ENCODE data around the gene TTI1. TPM values are rescaled to one million over a fixed set of nuclear protein-coding genes. Genes with fewer than 3 reads are reported as not detected.

The TTI1 gene
- total RNA-seq, 1 donor from 2014 or later = 22.4 TPM

DNA sequence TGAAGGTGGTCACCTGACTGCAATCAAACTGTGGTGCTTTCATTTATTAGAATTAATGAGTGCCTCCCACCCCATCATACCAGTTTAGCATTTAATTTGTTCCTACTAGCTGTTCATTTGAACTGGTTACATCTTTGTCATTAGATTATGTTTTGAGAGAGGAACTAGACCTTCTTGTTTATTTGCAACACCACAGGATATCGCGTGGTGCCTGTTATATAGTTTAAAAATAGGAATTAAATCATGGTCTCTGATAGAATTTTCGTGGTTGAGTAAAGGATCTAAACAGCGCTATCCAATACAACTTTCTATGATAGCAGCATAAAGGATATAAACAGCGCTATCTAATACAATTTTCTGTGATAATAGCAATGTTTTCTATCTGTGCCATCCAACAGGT, 3.1 kb upstream of the TTI1 start:
- H3K27ac ChIP-seq (ENCODE audit: low read depth, low read length) = no peak overlapping the region
- H3K27me3 ChIP-seq (ENCODE audit: control insufficient read depth in 3 of 3, insufficient read depth in 3 of 3, low read length in 3 of 3) = no peaks in the 10 kb centered on the region
- H3K36me3 ChIP-seq (ENCODE audit: control insufficient read depth in 3 of 3, insufficient read depth in 3 of 3, low read length in 3 of 3) = peaks cover 0 to 24% (median 4%) of the 10 kb centered on the region in 3 donors
- H3K4me1 ChIP-seq (ENCODE audit: control insufficient read depth in 3 of 3, insufficient read depth in 3 of 3, low read length in 3 of 3) = peaks cover 37 to 53% (median 37%) of the 10 kb centered on the region in 3 donors
- H3K9ac ChIP-seq (ENCODE audit: low read depth in 1 of 3, low read length in 3 of 3) = no peak overlapping the region
- no peak overlapping the region for H3K4me3 ChIP-seq (ENCODE audit: low read length in 3 of 3)
- no peaks in the 10 kb centered on the region for H3K9me3 ChIP-seq (ENCODE audit: control insufficient read depth in 3 of 3, low read length in 3 of 3)

DNA sequence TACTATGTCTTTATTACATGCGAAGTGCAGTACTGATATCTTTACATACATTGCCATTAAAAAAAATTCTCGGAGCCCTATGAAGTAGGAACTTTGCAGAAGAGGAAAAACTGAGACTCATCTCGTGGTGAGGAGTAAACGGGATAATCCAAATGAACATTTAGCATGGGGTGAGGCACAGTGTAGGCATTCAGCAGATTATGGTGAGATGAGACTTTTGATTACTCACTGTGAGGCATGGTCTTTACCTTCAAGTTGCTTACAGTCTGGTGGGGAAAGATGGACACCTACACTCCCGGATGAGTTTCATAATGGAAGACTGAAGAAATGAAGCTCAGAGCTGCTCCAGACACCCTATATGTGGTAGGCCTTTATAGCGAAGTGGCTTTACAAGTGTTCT, 1.7 kb upstream of the TTI1 start:
- Histone ChIP-seq H3K9ac (ENCODE audit: low read depth in 1 of 3, low read length in 3 of 3) (peak overlapping the region; percentile 99), H3K4me3 (ENCODE audit: low read length in 3 of 3) (peak overlapping the region; percentile 96 to 99 (median 98)), H3K4me1 (ENCODE audit: control insufficient read depth in 3 of 3, insufficient read depth in 3 of 3, low read length in 3 of 3) (peaks cover 39 to 62% (median 42%) of the 10 kb centered on the region in 3 donors), H3K36me3 (ENCODE audit: control insufficient read depth in 3 of 3, insufficient read depth in 3 of 3, low read length in 3 of 3) (peaks cover 0 to 15% (median 4%) of the 10 kb centered on the region in 3 donors), H3K27ac (ENCODE audit: low read depth, low read length) (peak overlapping the region; percentile 94), H3K27me3 (ENCODE audit: control insufficient read depth in 3 of 3, insufficient read depth in 3 of 3, low read length in 3 of 3) (no peaks in the 10 kb centered on the region), H3K9me3 (ENCODE audit: control insufficient read depth in 3 of 3, low read length in 3 of 3) (no peaks in the 10 kb centered on the region)

GRCh38 chr20:38034108-38034649, 923 bp upstream of the TTI1 start:
- Histone ChIP-seq H3K9ac (ENCODE audit: low read depth in 1 of 3, low read length in 3 of 3) (peak overlapping the region; percentile 99), H3K9me3 (ENCODE audit: control insufficient read depth in 3 of 3, low read length in 3 of 3) (no peaks in the 10 kb centered on the region), H3K27me3 (ENCODE audit: control insufficient read depth in 3 of 3, insufficient read depth in 3 of 3, low read length in 3 of 3) (no peaks in the 10 kb centered on the region), H3K36me3 (ENCODE audit: control insufficient read depth in 3 of 3, insufficient read depth in 3 of 3, low read length in 3 of 3) (peaks cover 0 to 15% (median 4%) of the 10 kb centered on the region in 3 donors), H3K27ac (ENCODE audit: low read depth, low read length) (peak overlapping the region; percentile 94), H3K4me1 (ENCODE audit: control insufficient read depth in 3 of 3, insufficient read depth in 3 of 3, low read length in 3 of 3) (peaks cover 39 to 62% (median 42%) of the 10 kb centered on the region in 3 donors), H3K4me3 (ENCODE audit: low read length in 3 of 3) (peak overlapping the region; percentile 96 to 99 (median 98))

GRCh38 chr20:38032585-38033329, 499 bp downstream of the TTI1 start:
- peaks cover 0 to 15% (median 4%) of the 10 kb centered on the region in 3 donors for H3K36me3 ChIP-seq (ENCODE audit: control insufficient read depth in 3 of 3, insufficient read depth in 3 of 3, low read length in 3 of 3)
- peak overlapping the region; percentile 96 to 99 (median 98) for H3K4me3 ChIP-seq (ENCODE audit: low read length in 3 of 3)
- H3K9ac ChIP-seq (ENCODE audit: low read depth in 1 of 3, low read length in 3 of 3) = peak overlapping the region; percentile 99
- peak overlapping the region; percentile 94 for H3K27ac ChIP-seq (ENCODE audit: low read depth, low read length)
- H3K4me1 ChIP-seq (ENCODE audit: control insufficient read depth in 3 of 3, insufficient read depth in 3 of 3, low read length in 3 of 3) = peaks cover 39 to 58% (median 42%) of the 10 kb centered on the region in 3 donors
- H3K9me3 ChIP-seq (ENCODE audit: control insufficient read depth in 3 of 3, low read length in 3 of 3) = no peaks in the 10 kb centered on the region
- no peaks in the 10 kb centered on the region for H3K27me3 ChIP-seq (ENCODE audit: control insufficient read depth in 3 of 3, insufficient read depth in 3 of 3, low read length in 3 of 3)

GRCh38 chr20:38031957-38032356, 1.3 kb downstream of the TTI1 start:
- Histone ChIP-seq H3K27ac (ENCODE audit: low read depth, low read length) (no peak overlapping the region), H3K27me3 (ENCODE audit: control insufficient read depth in 3 of 3, insufficient read depth in 3 of 3, low read length in 3 of 3) (no peaks in the 10 kb centered on the region), H3K36me3 (ENCODE audit: control insufficient read depth in 3 of 3, insufficient read depth in 3 of 3, low read length in 3 of 3) (peaks cover 0 to 11% (median 4%) of the 10 kb centered on the region in 3 donors), H3K4me1 (ENCODE audit: control insufficient read depth in 3 of 3, insufficient read depth in 3 of 3, low read length in 3 of 3) (peaks cover 38 to 50% (median 42%) of the 10 kb centered on the region in 3 donors), H3K4me3 (ENCODE audit: low read length in 3 of 3) (peak overlapping the region in 2 of 3 donors; percentile 98 to 99), H3K9ac (ENCODE audit: low read depth in 1 of 3, low read length in 3 of 3) (peak overlapping the region in 1 of 3 donors; percentile 99), H3K9me3 (ENCODE audit: control insufficient read depth in 3 of 3, low read length in 3 of 3) (no peaks in the 10 kb centered on the region)

- Histone ChIP-seq H3K9me3 (ENCODE audit: control insufficient read depth in 3 of 3, low read length in 3 of 3) (no peaks in the 10 kb centered on the region), H3K27me3 (ENCODE audit: control insufficient read depth in 3 of 3, insufficient read depth in 3 of 3, low read length in 3 of 3) (no peaks in the 10 kb centered on the region), H3K4me1 (ENCODE audit: control insufficient read depth in 3 of 3, insufficient read depth in 3 of 3, low read length in 3 of 3) (peaks cover 18 to 31% (median 21%) of the 10 kb centered on the region in 3 donors), H3K9ac (ENCODE audit: low read depth in 1 of 3, low read length in 3 of 3) (no peak overlapping the region), H3K27ac (ENCODE audit: low read depth, low read length) (no peak overlapping the region), H3K4me3 (ENCODE audit: low read length in 3 of 3) (no peak overlapping the region), H3K36me3 (ENCODE audit: control insufficient read depth in 3 of 3, insufficient read depth in 3 of 3, low read length in 3 of 3) (peaks cover 0 to 4% (median 0%) of the 10 kb centered on the region in 3 donors)
Observed at GRCh38 chr20:38029453-38029852, 3.8 kb downstream of the TTI1 start.

- Histone ChIP-seq H3K4me1 (ENCODE audit: control insufficient read depth in 3 of 3, insufficient read depth in 3 of 3, low read length in 3 of 3) (peaks cover 5 to 18% (median 14%) of the 10 kb centered on the region in 3 donors), H3K27ac (ENCODE audit: low read depth, low read length) (no peak overlapping the region), H3K9ac (ENCODE audit: low read depth in 1 of 3, low read length in 3 of 3) (no peak overlapping the region), H3K4me3 (ENCODE audit: low read length in 3 of 3) (no peak overlapping the region), H3K36me3 (ENCODE audit: control insufficient read depth in 3 of 3, insufficient read depth in 3 of 3, low read length in 3 of 3) (peaks cover 0 to 4% (median 0%) of the 10 kb centered on the region in 3 donors), H3K9me3 (ENCODE audit: control insufficient read depth in 3 of 3, low read length in 3 of 3) (no peaks in the 10 kb centered on the region), H3K27me3 (ENCODE audit: control insufficient read depth in 3 of 3, insufficient read depth in 3 of 3, low read length in 3 of 3) (no peaks in the 10 kb centered on the region)
Observed at GRCh38 chr20:38024496-38024895, 8.8 kb downstream of the TTI1 start.

GRCh38 chr20:38023181-38024001, 9.9 kb downstream of the TTI1 start:
- H3K4me3 ChIP-seq (ENCODE audit: low read length in 3 of 3) = no peak overlapping the region
- H3K27ac ChIP-seq (ENCODE audit: low read depth, low read length) = no peak overlapping the region
- H3K36me3 ChIP-seq (ENCODE audit: control insufficient read depth in 3 of 3, insufficient read depth in 3 of 3, low read length in 3 of 3) = peaks cover 0 to 10% (median 7%) of the 10 kb centered on the region in 3 donors
- no peak overlapping the region for H3K9ac ChIP-seq (ENCODE audit: low read depth in 1 of 3, low read length in 3 of 3)
- H3K4me1 ChIP-seq (ENCODE audit: control insufficient read depth in 3 of 3, insufficient read depth in 3 of 3, low read length in 3 of 3) = peaks cover 5 to 18% (median 14%) of the 10 kb centered on the region in 3 donors
- no peaks in the 10 kb centered on the region for H3K27me3 ChIP-seq (ENCODE audit: control insufficient read depth in 3 of 3, insufficient read depth in 3 of 3, low read length in 3 of 3)
- H3K9me3 ChIP-seq (ENCODE audit: control insufficient read depth in 3 of 3, low read length in 3 of 3) = no peaks in the 10 kb centered on the region

DNA sequence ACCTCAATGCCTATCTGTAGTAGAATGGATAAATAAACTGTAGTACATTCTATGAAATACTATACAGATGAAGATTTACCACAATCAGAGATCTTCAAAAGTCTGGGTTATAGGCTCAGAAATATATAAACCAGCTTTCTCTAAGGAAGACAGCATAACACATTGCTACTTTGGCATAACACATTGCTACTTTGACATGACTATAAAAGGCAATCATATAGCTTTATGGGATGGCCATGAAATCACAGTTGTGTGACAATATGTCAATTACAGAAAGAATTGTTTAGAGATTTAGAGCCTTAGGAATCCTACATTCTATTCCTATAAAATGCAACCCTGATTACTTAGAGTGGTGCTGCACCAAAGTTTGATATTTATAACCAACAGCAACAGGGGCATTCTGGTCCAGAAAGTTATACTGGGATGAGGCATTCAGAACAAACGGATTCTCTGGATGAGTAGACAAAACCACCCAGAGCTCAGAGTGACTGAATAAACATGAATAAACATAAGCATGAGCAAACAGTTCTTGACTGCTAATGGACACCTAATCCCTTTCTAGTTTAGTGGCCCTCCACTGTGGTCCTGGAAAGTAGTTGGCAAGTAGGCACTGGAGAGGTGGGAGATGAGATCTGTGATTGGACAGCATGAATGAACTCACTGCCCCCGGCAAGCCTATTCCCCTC, 12.0 kb downstream of the TTI1 start:
- H3K9ac ChIP-seq (ENCODE audit: low read depth in 1 of 3, low read length in 3 of 3) = no peak overlapping the region
- no peaks in the 10 kb centered on the region for H3K9me3 ChIP-seq (ENCODE audit: control insufficient read depth in 3 of 3, low read length in 3 of 3)
- peaks cover 5 to 18% (median 14%) of the 10 kb centered on the region in 3 donors for H3K4me1 ChIP-seq (ENCODE audit: control insufficient read depth in 3 of 3, insufficient read depth in 3 of 3, low read length in 3 of 3)
- peak overlapping the region; percentile 27 for H3K27ac ChIP-seq (ENCODE audit: low read depth, low read length)
- H3K4me3 ChIP-seq (ENCODE audit: low read length in 3 of 3) = no peak overlapping the region
- no peaks in the 10 kb centered on the region for H3K27me3 ChIP-seq (ENCODE audit: control insufficient read depth in 3 of 3, insufficient read depth in 3 of 3, low read length in 3 of 3)
- H3K36me3 ChIP-seq (ENCODE audit: control insufficient read depth in 3 of 3, insufficient read depth in 3 of 3, low read length in 3 of 3) = peaks cover 0 to 25% (median 19%) of the 10 kb centered on the region in 3 donors
